Liver (tissue), 9 donors: ENCODE measurements around the gene TLE4. TPM values are rescaled to one million over a fixed set of nuclear protein-coding genes. Genes with fewer than 3 reads are reported as not detected.

Source experiments
- DNase-seq: peaks from one replicate; pipeline ENCODE4 v3.0.0-alpha.2; 2017; ENCODE audit warnings: low spot score
- H3K27ac ChIP-seq, 2 donors: one replicate each; pipeline ENCODE4 v1.7.0; 2013; ENCODE audit warnings: inconsistent platforms in 2 of 2, low read length in 2 of 2, control low read depth in 1 of 2, low read depth in 1 of 2, mild to moderate bottlenecking in 1 of 2
- H3K27me3 ChIP-seq, 4 donors: one replicate each; pipeline versions ENCODE4 v1.6.1 to v1.7.0; 2013; ENCODE audit warnings: low read length in 3 of 4, inconsistent platforms in 1 of 4, mild to moderate bottlenecking in 1 of 4, moderate library complexity in 1 of 4; ENCODE audit not compliant: control insufficient read depth in 4 of 4, insufficient read depth in 4 of 4
- H3K36me3 ChIP-seq, 4 donors: one replicate each; pipeline versions ENCODE4 v1.6.1 to v1.7.0; 2013; ENCODE audit warnings: low read length in 3 of 4, mild to moderate bottlenecking in 3 of 4, low read depth in 1 of 4, moderate library complexity in 1 of 4; ENCODE audit not compliant: control insufficient read depth in 4 of 4, insufficient read depth in 3 of 4
- H3K4me1 ChIP-seq, 4 donors: one replicate each; pipeline versions ENCODE4 v1.6.1 to v1.7.0; 2013; ENCODE audit warnings: low read length in 3 of 4, mild to moderate bottlenecking in 3 of 4, moderate library complexity in 1 of 4; ENCODE audit not compliant: control insufficient read depth in 4 of 4, insufficient read depth in 4 of 4
- H3K4me3 ChIP-seq, 3 donors: one replicate each; pipeline versions ENCODE4 v1.6.1 to v1.7.0; 2013; ENCODE audit warnings: low read length in 3 of 3, control low read depth in 1 of 3, low read depth in 1 of 3, mild to moderate bottlenecking in 1 of 3
- H3K9ac ChIP-seq, 2 donors: one replicate each; pipeline ENCODE4 v1.7.0; 2013; ENCODE audit warnings: low read length in 2 of 2, mild to moderate bottlenecking in 2 of 2, moderate library complexity in 2 of 2, control low read depth in 1 of 2, low read depth in 1 of 2
- H3K9me3 ChIP-seq, 4 donors: one replicate each; pipeline versions ENCODE4 v1.6.1 to v1.7.0; 2013; ENCODE audit warnings: low read length in 3 of 4; ENCODE audit not compliant: control insufficient read depth in 4 of 4
- CTCF ChIP-seq: fragments of 150-350 bp; IDR thresholded peaks from 2 replicates; pipeline ENCODE4 v1.5.1; 2017; ENCODE audit warnings: improper control_type of control experiment, low read depth, low read length; ENCODE audit not compliant: missing input control
- EGR1 ChIP-seq, 2 donors: IDR thresholded peaks; 2 replicates each; pipeline ENCODE4 v1.6.1; 2016 to 2018; ENCODE audit warnings: antibody characterized with exemption in 2 of 2, low read depth in 2 of 2
- FOXA1 ChIP-seq: IDR thresholded peaks from 2 replicates; pipeline ENCODE4 v1.6.1; 2016; ENCODE audit warnings: antibody characterized with exemption
- FOXA2 ChIP-seq: IDR thresholded peaks from 2 replicates; pipeline ENCODE4 v1.6.1; 2016; ENCODE audit warnings: antibody characterized with exemption
- GABPA ChIP-seq, 2 donors: IDR thresholded peaks in 1 of 2; conservative IDR thresholded peaks in 1 of 2; 2 replicates each; pipeline ENCODE4 v1.6.1; 2016; ENCODE audit warnings: antibody characterized with exemption in 2 of 2, mild to moderate bottlenecking in 1 of 2, moderate library complexity in 1 of 2
- HNF4A ChIP-seq, 2 donors: conservative IDR thresholded peaks; 2 replicates each; pipeline ENCODE4 v1.6.1; 2016; ENCODE audit warnings: antibody characterized with exemption in 2 of 2, mild to moderate bottlenecking in 2 of 2
- HNF4G ChIP-seq: IDR thresholded peaks from 2 replicates; pipeline ENCODE4 v1.6.1; 2016; ENCODE audit warnings: antibody characterized with exemption
- JUND ChIP-seq, 2 donors: IDR thresholded peaks; 2 replicates each; pipeline ENCODE4 v1.6.1; 2016; ENCODE audit warnings: antibody characterized with exemption in 2 of 2
- MAX ChIP-seq: IDR thresholded peaks from 2 replicates; pipeline ENCODE4 v1.6.1; 2016; ENCODE audit warnings: antibody characterized with exemption
- NR2F2 ChIP-seq: IDR thresholded peaks from 2 replicates; pipeline ENCODE4 v1.6.1; 2016; ENCODE audit warnings: antibody characterized with exemption
- RAD21 ChIP-seq, 2 donors: IDR thresholded peaks; 2 replicates each; pipeline ENCODE4 v1.6.1; 2016; ENCODE audit warnings: antibody characterized with exemption in 2 of 2, mild to moderate bottlenecking in 2 of 2
- REST ChIP-seq: IDR thresholded peaks from 2 replicates; pipeline ENCODE4 v1.6.1; 2016; ENCODE audit warnings: antibody characterized with exemption, mild to moderate bottlenecking
- RXRA ChIP-seq, 2 donors: IDR thresholded peaks; 2 replicates each; pipeline ENCODE4 v1.6.1; 2017 to 2018; ENCODE audit warnings: antibody characterized with exemption in 2 of 2, mild to moderate bottlenecking in 1 of 2
- SP1 ChIP-seq: IDR thresholded peaks from 2 replicates; pipeline ENCODE4 v1.6.1; 2018; ENCODE audit warnings: antibody characterized with exemption, mild to moderate bottlenecking
- TAF1 ChIP-seq: conservative IDR thresholded peaks from 2 replicates; pipeline ENCODE4 v1.6.1; 2016; ENCODE audit warnings: antibody characterized with exemption, mild to moderate bottlenecking
- YY1 ChIP-seq: IDR thresholded peaks from 2 replicates; pipeline ENCODE4 v1.6.1; 2016; ENCODE audit warnings: antibody characterized with exemption, mild to moderate bottlenecking
- ZBTB33 ChIP-seq: IDR thresholded peaks from 2 replicates; pipeline ENCODE4 v1.6.1; 2016; ENCODE audit warnings: antibody characterized with exemption
- WGBS: extraction: QIAGEN DNeasy Blood & Tissue Kit; methylation state at CpG from one replicate; pipeline ENCODE4 v1.1.7; 2013; 5-methylcytosine and 5-hydroxymethylcytosine counted together
- polyA plus RNA-seq, 2 donors: library from polyadenylated mRNA; stranded (reverse) in 1 of 2; unstranded in 1 of 2; fragments of 200-250 nt in 1 of 2; fragments of >200 nt in 1 of 2; fragmentation: Nextera tagmentation in 1 of 2; extraction: Ambion mirVana in 1 of 2; gene quantifications; one replicate each; pipeline versions ENCODE4 v1.2.1 to v1.2.3, GENCODE V29; 2013 to 2015
- total RNA-seq, 2 donors: library from RNA; depleted of rRNA; stranded (reverse); fragments of >200 nt; gene quantifications; one replicate each; pipeline ENCODE4 v1.2.3, GENCODE V29; 2014
- donor health status: healthy.
- donor health status: healthy.
- donor health status: healthy.
- donor health status: healthy.
- donor health status: healthy.

The TLE4 gene
- total and polyA plus RNA-seq, 4 donors, result 2.5 to 6.6 (median 4.7) TPM

GRCh38 chr9:79694676-79695400 is 123.1 kb downstream of the TLE4 start (continued):
- TF ChIP-seq HNF4A (conservative IDR thresholded peaks at IDR 0.05), result no peak
- TF ChIP-seq RXRA (IDR thresholded peaks at IDR 0.05), result no peak
- TF ChIP-seq TAF1, result no peak
- no peak for TF ChIP-seq RAD21 (IDR thresholded peaks at IDR 0.05)
- no peak for TF ChIP-seq JUND (IDR thresholded peaks at IDR 0.05)
- TF ChIP-seq SP1, result no peak
- TF ChIP-seq FOXA2, result no peak

- H3K4me3 ChIP-seq, result no peak overlapping the region
- 92% methylated on average over 6 of the region's 6 CpGs for WGBS
- no peaks in the 10 kb centered on the region for H3K9me3 ChIP-seq
- TF ChIP-seq JUND (IDR thresholded peaks at IDR 0.05) (no peak), FOXA2 (no peak), CTCF (no peak), ZBTB33 (no peak), YY1 (no peak), RXRA (IDR thresholded peaks at IDR 0.05) (no peak), NR2F2 (no peak), EGR1 (IDR thresholded peaks at IDR 0.05; ENCODE audit: low read depth in 2 of 2) (no peak), FOXA1 (no peak), TAF1 (no peak), HNF4G (no peak)
- DNase-seq, result no peak
- no peaks in the 10 kb centered on the region for H3K27me3 ChIP-seq
- H3K4me1 ChIP-seq, result no peaks in the 10 kb centered on the region
- no peaks in the 10 kb centered on the region for H3K36me3 ChIP-seq
- no peak overlapping the region for H3K9ac ChIP-seq
- no peak overlapping the region for H3K27ac ChIP-seq
These were observed 123.9 kb downstream of the TLE4 start for GRCh38 chr9:79695531-79696175.

- Histone ChIP-seq H3K4me1 (no peaks in the 10 kb centered on the region), H3K9me3 (no peaks in the 10 kb centered on the region), H3K36me3 (no peaks in the 10 kb centered on the region), H3K4me3 (no peak overlapping the region), H3K27ac (no peak overlapping the region), H3K27me3 (no peaks in the 10 kb centered on the region), H3K9ac (no peak overlapping the region)
- 94% methylated on average over 2 of the region's 2 CpGs for WGBS
- no peak for DNase-seq
- TF ChIP-seq FOXA2, result no peak
- TF ChIP-seq JUND (IDR thresholded peaks at IDR 0.05), result no peak
- TF ChIP-seq CTCF, result no peak
- TF ChIP-seq NR2F2, result no peak
- TF ChIP-seq EGR1 (IDR thresholded peaks at IDR 0.05; ENCODE audit: low read depth in 2 of 2), result no peak
- TF ChIP-seq FOXA1, result no peak
- TF ChIP-seq RXRA (IDR thresholded peaks at IDR 0.05), result no peak
- no peak for TF ChIP-seq MAX
- TF ChIP-seq GABPA (IDR thresholded peaks at IDR 0.05 in 1 of 2, conservative IDR thresholded peaks at IDR 0.05 in 1 of 2), result no peak
- no peak for TF ChIP-seq REST
- no peak for TF ChIP-seq YY1
- no peak for TF ChIP-seq HNF4G
- TF ChIP-seq RAD21 (IDR thresholded peaks at IDR 0.05), result no peak
- TF ChIP-seq TAF1, result no peak
These were observed 127.2 kb downstream of the TLE4 start for GRCh38 chr9:79698967-79699366.
